ENCODE data around the gene AIPL1. TPM values are rescaled to one million over a fixed set of nuclear protein-coding genes. Genes with fewer than 3 reads are reported as not detected.
"Not testable (repeated sequence)": the region's sequence is repeated elsewhere in the genome, so short reads cannot be mapped to it uniquely, and the experiment has no call there.

AIPL1 gene, protein sequence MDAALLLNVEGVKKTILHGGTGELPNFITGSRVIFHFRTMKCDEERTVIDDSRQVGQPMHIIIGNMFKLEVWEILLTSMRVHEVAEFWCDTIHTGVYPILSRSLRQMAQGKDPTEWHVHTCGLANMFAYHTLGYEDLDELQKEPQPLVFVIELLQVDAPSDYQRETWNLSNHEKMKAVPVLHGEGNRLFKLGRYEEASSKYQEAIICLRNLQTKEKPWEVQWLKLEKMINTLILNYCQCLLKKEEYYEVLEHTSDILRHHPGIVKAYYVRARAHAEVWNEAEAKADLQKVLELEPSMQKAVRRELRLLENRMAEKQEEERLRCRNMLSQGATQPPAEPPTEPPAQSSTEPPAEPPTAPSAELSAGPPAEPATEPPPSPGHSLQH
- not detected for total RNA-seq

DNA sequence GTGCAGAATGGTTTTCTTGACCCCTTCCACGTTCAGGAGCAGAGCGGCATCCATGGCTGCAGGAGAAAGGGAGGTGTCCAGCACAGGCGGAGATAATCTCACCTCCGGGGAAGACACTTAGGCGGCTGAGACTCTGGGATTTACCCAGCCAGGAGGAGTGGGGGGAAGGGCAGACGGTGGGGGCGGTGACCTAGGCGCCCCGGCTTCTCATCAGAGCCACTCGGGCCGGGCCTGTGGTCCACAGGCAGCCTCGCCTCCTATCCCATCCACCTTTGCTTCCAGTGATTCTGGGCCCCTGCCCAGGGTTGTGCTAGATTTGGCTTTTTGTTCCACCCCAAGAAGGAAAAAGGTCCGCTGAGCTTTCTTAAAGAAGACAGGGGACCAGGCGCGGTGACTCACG lies at the start of gene AIPL1:
Gene AIPL1 (minus strand): TSS at position 71 of the 400 bp plus-strand sequence. CDS start 17 bp downstream, at position 54.
- Mint-ChIP-seq H3K9me3 (ENCODE audit: low read depth) (peaks cover 7% of the 10 kb centered on the region), H3K27me3 (peaks cover 12% of the 10 kb centered on the region), H3K4me1 (no peaks in the 10 kb centered on the region)

DNA sequence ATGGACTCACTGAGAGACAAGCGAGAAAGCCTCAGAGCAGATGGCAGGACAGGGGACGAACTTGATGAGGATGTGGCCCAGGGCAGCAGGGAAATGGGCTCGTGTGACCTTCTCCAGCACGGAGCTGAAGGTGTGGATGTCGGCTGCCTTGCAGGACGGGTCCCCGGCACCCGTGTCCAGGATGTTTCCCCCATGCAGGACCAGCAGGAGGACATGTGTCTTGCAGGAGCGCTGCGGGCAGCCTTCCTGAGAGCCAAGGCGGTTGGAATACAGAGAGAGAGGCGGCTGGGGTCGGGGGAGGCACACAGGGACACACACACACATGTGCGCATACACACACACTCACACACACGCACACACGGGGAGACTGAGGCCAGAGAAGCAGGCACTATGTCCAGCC lies 48.6 kb upstream of the AIPL1 start:
- no peaks in the 10 kb centered on the region for H3K4me1 Mint-ChIP-seq
- no peaks in the 10 kb centered on the region for H3K9me3 Mint-ChIP-seq (ENCODE audit: low read depth)
- H3K27me3 Mint-ChIP-seq = peaks cover 4% of the 10 kb centered on the region
- no peak overlapping the region for H3K27ac Mint-ChIP-seq
- POLR2A ChIA-PET = no interaction called here
- H3K36me3 Mint-ChIP-seq (ENCODE audit: low read depth) = no peaks in the 10 kb centered on the region
- ATAC-seq = no peak
- CTCF ChIA-PET = interaction anchor here (0.7 kb wide), 1 partner anchor 11 kb away, joined by 3 read pairs; no protein-coding TSS in a partner anchor
- intact Hi-C loops (cut with DNase I, micrococcal nuclease) = no loop called here
- H3K4me3 Mint-ChIP-seq = no peak overlapping the region
- no peak for DNase-seq

More for the DNA sequence above, at the start of gene AIPL1:
- POLR2A ChIA-PET = no interaction called here
- Mint-ChIP-seq H3K4me3 (no peak within 1 kb of the TSS), H3K36me3 (ENCODE audit: low read depth) (peaks cover 6% of the 10 kb centered on the region), H3K27ac (no peak within 1 kb of the TSS)
- CTCF ChIA-PET = interaction anchor here (0.7 to 1.6 kb wide), 6 partner anchors 11 to 1953 kb away, joined by 3 to 6 read pairs (median 4); no protein-coding TSS in a partner anchor
- DNase-seq (no peak), ATAC-seq (no peak)
- intact Hi-C loops (cut with DNase I, micrococcal nuclease) = no loop called here

DNA sequence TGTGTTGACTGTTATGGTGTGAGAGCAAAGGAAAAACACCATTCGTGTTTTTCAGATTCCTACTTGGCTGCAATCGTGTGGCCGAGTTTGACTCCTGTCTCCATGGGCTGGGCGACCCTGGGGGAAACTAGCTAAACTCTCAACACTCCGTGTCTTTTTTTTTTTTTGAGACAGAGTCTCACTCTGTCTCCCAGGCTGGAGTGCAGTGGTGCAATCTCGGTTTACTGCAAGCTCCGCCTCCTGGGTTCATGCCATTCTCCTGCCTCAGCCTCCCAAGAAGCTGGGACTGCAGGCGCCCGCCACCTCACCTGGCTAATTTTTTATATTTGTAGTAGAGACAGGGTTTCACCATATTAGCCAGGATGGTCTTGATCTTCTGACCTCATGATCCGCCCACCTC lies 47.9 kb upstream of the AIPL1 start:
- H3K27me3 Mint-ChIP-seq; ATAC-seq; H3K9me3 Mint-ChIP-seq (ENCODE audit: low read depth); intact Hi-C loops (cut with DNase I, micrococcal nuclease); DNase-seq; H3K4me1 Mint-ChIP-seq; H3K36me3 Mint-ChIP-seq (ENCODE audit: low read depth); H3K27ac Mint-ChIP-seq; H3K4me3 Mint-ChIP-seq; POLR2A ChIA-PET: not testable (repeated sequence)
- CTCF ChIA-PET = interaction anchor here (1.7 kb wide), 1 partner anchor 10 kb away, joined by 5 read pairs; no protein-coding TSS in a partner anchor

DNA sequence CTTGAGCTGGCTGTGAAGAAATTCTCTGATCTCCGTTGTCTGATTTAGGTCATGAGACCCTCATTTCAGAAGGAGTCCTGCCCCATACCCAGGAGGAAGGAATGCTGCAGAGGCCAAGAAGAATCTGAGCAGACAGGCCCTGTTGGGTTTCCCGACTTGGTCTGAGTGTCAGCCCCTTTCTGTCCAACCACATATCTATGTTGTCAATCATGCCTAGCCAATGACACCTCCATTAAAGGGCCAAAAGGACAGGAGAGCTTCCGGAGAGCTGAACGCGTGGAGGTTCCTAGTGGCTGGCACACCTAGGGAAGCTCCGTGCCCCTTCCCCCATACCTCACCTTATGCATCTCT lies 47.2 kb upstream of the AIPL1 start:
- peaks cover 4% of the 10 kb centered on the region for H3K27me3 Mint-ChIP-seq
- no peaks in the 10 kb centered on the region for H3K36me3 Mint-ChIP-seq (ENCODE audit: low read depth)
- CTCF ChIA-PET = interaction anchor here (1.7 kb wide), 1 partner anchor 9 kb away, joined by 5 read pairs; no protein-coding TSS in a partner anchor
- no peak for DNase-seq
- H3K4me3 Mint-ChIP-seq = no peak overlapping the region
- POLR2A ChIA-PET = no interaction called here
- H3K4me1 Mint-ChIP-seq = no peaks in the 10 kb centered on the region
- intact Hi-C loops (cut with DNase I, micrococcal nuclease) = no loop called here
- no peaks in the 10 kb centered on the region for H3K9me3 Mint-ChIP-seq (ENCODE audit: low read depth)
- no peak overlapping the region for H3K27ac Mint-ChIP-seq
- ATAC-seq = no peak

DNA sequence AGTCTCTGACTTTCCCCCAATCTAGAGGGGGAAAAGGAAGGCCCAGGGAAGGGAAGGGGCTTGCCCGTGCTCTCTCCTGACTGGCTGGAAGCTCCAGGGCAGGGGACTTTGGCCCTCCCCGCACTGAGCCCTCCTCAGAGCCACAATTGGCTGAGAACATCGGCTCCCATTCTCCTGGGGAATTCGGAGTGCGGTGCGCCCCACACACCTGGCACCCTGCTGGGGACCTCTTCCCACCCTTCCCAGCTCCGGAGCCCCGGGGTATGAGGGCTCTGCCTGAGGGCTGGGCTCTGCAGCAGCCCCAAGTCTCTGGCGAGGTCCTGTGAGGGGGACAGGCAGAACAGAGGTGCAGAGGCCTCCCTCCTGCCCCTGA lies 45.4 kb upstream of the AIPL1 start:
- no peaks in the 10 kb centered on the region for H3K9me3 Mint-ChIP-seq (ENCODE audit: low read depth)
- CTCF ChIA-PET = interaction anchor here (0.6 to 1.7 kb wide), 2 partner anchors 44 to 124 kb away, joined by 3 to 4 read pairs; no protein-coding TSS in a partner anchor
- POLR2A ChIA-PET = no interaction called here
- intact Hi-C loops (cut with DNase I, micrococcal nuclease) = no loop called here
- ATAC-seq (no peak), DNase-seq (no peak)
- H3K27me3 Mint-ChIP-seq = peaks cover 4% of the 10 kb centered on the region
- no peak overlapping the region for H3K4me3 Mint-ChIP-seq
- H3K36me3 Mint-ChIP-seq (ENCODE audit: low read depth) = no peaks in the 10 kb centered on the region
- H3K4me1 Mint-ChIP-seq = no peaks in the 10 kb centered on the region
- H3K27ac Mint-ChIP-seq = no peak overlapping the region

DNA sequence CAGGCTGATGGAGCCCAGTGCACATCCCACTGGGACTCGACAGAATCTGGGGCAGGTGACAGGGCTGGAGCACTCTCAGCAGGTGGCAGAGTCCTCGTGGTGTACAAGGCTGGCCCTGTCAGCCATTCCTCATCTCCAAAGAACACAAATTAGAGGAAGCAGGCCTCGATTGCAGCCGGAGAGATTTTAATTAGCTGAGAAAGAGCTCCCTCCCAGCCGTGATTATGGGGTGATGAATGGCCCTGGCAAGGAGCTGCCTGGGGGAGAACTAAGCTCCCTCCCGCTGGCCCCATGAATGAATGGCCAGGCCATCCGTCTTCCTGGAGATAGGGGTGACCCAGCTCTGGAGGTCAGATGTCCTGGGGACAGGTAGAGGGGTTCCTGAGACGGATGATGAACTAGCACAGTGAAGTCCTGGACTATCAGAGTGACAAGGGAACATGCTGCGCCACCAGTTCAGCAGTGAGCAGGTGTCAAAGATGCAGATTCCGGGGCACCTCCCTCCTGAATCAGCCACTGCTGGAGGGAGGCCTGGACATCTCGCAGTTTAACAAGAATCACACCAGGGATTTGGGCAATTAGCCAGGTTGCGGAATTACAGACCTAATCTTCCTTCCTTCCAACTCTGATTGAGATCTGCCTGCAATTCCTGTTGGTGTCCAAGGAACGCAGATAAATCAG lies 44.8 kb upstream of the AIPL1 start:
- ChIA-PET CTCF (interaction anchor here (0.6 to 1.7 kb wide), 3 partner anchors 9 to 104 kb away, joined by 3 to 4 read pairs (median 3); no protein-coding TSS in a partner anchor), POLR2A (no interaction called here)
- ATAC-seq (no peak), DNase-seq (no peak)
- Mint-ChIP-seq H3K27me3 (peaks cover 4% of the 10 kb centered on the region), H3K9me3 (ENCODE audit: low read depth) (no peaks in the 10 kb centered on the region), H3K27ac (no peak overlapping the region), H3K36me3 (ENCODE audit: low read depth) (no peaks in the 10 kb centered on the region), H3K4me1 (no peaks in the 10 kb centered on the region), H3K4me3 (no peak overlapping the region)
- intact Hi-C loops (cut with DNase I, micrococcal nuclease) = loop anchor here in 1 of 2 experiments (10.0 kb wide), 1 partner anchor 165 kb away; the partner anchor contains the start of genes KIAA0753 and TXNDC17

DNA sequence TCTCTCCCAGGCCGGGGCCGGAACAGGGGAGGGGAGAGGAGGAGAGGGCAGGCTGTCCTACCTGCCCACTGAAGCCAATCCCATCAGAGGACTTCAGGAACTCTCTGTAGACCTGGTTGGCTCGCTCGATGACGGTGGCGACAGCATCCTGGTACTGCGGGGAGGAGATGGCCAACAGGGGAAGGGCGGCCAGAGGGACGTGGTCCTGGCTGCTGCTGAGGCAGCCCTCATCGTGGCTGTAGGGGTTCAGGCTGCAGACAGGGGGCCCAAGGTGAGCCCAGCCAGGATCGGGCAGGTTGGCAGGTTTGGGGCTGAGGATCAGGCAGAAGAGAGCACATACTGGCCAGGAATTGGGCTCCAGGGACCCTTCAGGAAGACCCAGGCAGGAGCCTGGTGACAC lies 43.6 kb upstream of the AIPL1 start:
- DNase-seq (no peak), ATAC-seq (no peak)
- POLR2A ChIA-PET = no interaction called here
- CTCF ChIA-PET = no interaction called here
- no peak overlapping the region for H3K27ac Mint-ChIP-seq
- peaks cover 4% of the 10 kb centered on the region for H3K27me3 Mint-ChIP-seq
- no peaks in the 10 kb centered on the region for H3K9me3 Mint-ChIP-seq (ENCODE audit: low read depth)
- no peaks in the 10 kb centered on the region for H3K4me1 Mint-ChIP-seq
- no peak overlapping the region for H3K4me3 Mint-ChIP-seq
- no peaks in the 10 kb centered on the region for H3K36me3 Mint-ChIP-seq (ENCODE audit: low read depth)
- intact Hi-C loops (cut with DNase I, micrococcal nuclease) = loop anchor here in 1 of 2 experiments (10.0 kb wide), 1 partner anchor 166 kb away; the partner anchor contains the start of genes KIAA0753 and TXNDC17

DNA sequence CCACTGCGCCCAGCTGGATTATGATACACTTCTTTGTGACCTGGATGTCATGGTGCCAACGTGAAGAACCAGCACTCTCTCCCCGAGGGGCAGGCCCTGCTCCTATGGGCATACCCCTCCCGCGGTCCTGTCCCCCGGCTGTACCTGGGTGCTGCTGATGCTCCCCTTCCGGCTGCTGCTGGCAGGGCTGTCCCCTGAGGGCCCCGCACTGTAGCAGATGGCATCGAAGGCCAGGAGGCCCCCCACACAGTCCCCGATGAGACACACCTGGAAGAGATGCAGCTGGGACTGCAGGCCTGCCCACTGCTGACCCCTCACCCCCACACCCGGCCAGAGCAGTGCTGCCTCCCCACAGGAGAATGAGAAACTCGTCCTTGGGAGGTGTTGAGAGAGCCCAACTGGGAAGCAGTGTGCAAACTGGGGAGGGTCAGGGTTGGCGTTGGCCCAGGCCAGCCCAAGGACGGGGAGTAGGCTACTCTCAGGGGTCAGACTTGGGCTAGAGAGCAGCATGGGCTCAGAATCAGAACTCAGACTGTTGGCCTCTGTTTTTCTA lies 43.0 kb upstream of the AIPL1 start:
- Mint-ChIP-seq H3K36me3 (ENCODE audit: low read depth) (no peaks in the 10 kb centered on the region), H3K4me1 (no peaks in the 10 kb centered on the region), H3K27me3 (peaks cover 4% of the 10 kb centered on the region), H3K27ac (no peak overlapping the region), H3K4me3 (no peak overlapping the region), H3K9me3 (ENCODE audit: low read depth) (no peaks in the 10 kb centered on the region)
- ChIA-PET POLR2A (no interaction called here), CTCF (no interaction called here)
- DNase-seq (no peak), ATAC-seq (no peak)
- intact Hi-C loops (cut with DNase I, micrococcal nuclease) = loop anchor here in 1 of 2 experiments (10.0 kb wide), 1 partner anchor 167 kb away; the partner anchor contains the start of genes KIAA0753 and TXNDC17

DNA sequence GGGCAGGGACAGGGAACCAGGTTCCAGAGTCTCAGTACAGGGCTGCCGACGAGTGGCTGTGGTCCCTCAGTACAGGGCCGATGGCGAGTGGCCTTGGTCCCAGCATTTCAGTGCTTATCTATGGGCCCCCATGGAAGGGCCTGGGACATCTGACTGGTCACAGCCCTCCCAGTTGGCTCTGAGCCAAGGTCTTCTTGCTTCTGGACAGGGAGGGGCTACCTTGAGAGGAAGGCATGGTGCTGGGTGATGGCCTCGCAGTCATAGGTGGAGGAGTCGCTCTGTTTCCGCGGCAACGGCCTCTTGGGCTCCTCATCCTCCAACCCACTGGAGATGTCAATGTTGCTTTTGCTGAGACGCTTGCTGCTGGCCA lies 41.9 kb upstream of the AIPL1 start:
- CTCF ChIA-PET = interaction anchor here (1.0 kb wide), 1 partner anchor 14 kb away, joined by 3 read pairs; no protein-coding TSS in a partner anchor

DNA sequence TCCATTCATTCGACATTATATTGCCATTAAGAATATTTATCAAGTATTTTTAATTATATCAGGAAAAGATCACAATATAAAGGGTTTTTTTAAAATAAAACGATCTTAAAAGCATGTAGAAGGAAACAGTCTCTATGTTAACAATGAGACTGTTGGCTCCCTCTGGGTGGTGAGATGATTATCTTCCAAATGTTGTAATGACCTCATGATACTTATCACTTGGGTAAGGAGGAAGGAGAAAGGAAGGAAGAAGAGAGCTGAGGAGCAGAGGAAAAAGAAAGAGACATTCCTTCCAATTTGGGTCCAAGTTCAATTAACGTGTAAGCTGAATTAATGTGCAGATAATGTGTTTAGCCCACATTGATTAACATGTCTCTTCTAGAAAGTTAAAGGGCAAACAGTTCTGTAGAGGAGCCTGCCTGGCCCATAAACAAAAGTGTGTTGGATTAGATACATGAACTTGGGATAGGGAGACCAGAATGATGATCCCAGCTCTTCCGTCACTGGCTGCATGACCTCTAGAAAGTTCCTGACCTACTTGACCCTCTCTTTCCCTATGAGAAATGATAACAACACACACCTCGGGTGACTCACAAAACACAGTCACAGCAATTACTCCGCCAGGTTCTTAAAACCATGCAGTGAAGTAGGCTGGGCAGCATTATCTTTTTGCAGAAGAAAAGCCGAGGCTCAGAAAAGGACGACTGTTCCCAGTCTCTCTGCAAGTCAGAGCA lies 41.3 kb upstream of the AIPL1 start:
- ATAC-seq (no peak), DNase-seq (no peak)
- H3K36me3 Mint-ChIP-seq (ENCODE audit: low read depth) = no peaks in the 10 kb centered on the region
- no peaks in the 10 kb centered on the region for H3K4me1 Mint-ChIP-seq
- intact Hi-C loops (cut with DNase I, micrococcal nuclease) = loop anchor here in 1 of 2 experiments (10.0 kb wide), 1 partner anchor 169 kb away; the partner anchor contains the start of genes KIAA0753 and TXNDC17
- no peak overlapping the region for H3K4me3 Mint-ChIP-seq
- CTCF ChIA-PET = interaction anchor here (1.0 to 1.1 kb wide), 2 partner anchors 9 to 14 kb away, joined by 3 read pairs; no protein-coding TSS in a partner anchor
- H3K27ac Mint-ChIP-seq = no peak overlapping the region
- no peaks in the 10 kb centered on the region for H3K9me3 Mint-ChIP-seq (ENCODE audit: low read depth)
- H3K27me3 Mint-ChIP-seq = no peaks in the 10 kb centered on the region
- POLR2A ChIA-PET = no interaction called here

More for the DNA sequence above, 41.9 kb upstream of the AIPL1 start:
- POLR2A ChIA-PET = no interaction called here
- Mint-ChIP-seq H3K27ac (no peak overlapping the region), H3K27me3 (no peaks in the 10 kb centered on the region), H3K9me3 (ENCODE audit: low read depth) (no peaks in the 10 kb centered on the region), H3K36me3 (ENCODE audit: low read depth) (no peaks in the 10 kb centered on the region), H3K4me1 (no peaks in the 10 kb centered on the region), H3K4me3 (no peak overlapping the region)
- DNase-seq = no peak
- ATAC-seq = no peak
- intact Hi-C loops (cut with DNase I, micrococcal nuclease) = loop anchor here in 1 of 2 experiments (10.0 kb wide), 1 partner anchor 168 kb away; the partner anchor contains the start of genes KIAA0753 and TXNDC17

DNA sequence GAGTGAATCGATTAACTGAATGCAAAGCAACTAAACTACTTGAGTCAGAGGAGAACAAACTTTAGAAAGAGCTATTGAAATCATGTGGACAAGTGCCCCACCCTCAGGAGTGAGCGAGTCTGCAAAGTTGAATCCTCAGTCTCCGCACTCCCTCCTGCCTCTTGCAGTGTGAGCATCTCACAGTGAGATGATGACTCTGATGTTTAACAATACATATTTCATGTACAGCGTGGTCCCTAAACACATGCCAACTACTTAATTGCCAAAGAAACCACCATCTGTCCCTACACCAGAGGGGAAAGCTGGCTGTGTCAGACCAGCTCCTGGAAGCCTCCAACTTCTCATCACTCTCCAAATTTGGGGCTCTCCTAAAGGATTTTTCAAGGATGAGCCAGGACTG lies 40.5 kb upstream of the AIPL1 start:
- POLR2A ChIA-PET = no interaction called here

More for the DNA sequence above, 40.5 kb upstream of the AIPL1 start:
- Mint-ChIP-seq H3K4me1 (no peaks in the 10 kb centered on the region), H3K9me3 (ENCODE audit: low read depth) (no peaks in the 10 kb centered on the region), H3K36me3 (ENCODE audit: low read depth) (no peaks in the 10 kb centered on the region), H3K27ac (no peak overlapping the region), H3K4me3 (no peak overlapping the region), H3K27me3 (no peaks in the 10 kb centered on the region)
- intact Hi-C loops (cut with DNase I, micrococcal nuclease) = loop anchor here in 1 of 2 experiments (10.0 kb wide), 1 partner anchor 169 kb away; the partner anchor contains the start of genes KIAA0753 and TXNDC17
- DNase-seq = no peak
- CTCF ChIA-PET = interaction anchor here (0.9 to 1.1 kb wide), 2 partner anchors 9 to 225 kb away, joined by 3 read pairs; no protein-coding TSS in a partner anchor
- ATAC-seq = no peak
